Non-pigmented ciliary epithelial cell (primary cell): ENCODE measurements around the gene PCDHGA1.
A peak's percentile ranks its signal among the peaks of the same experiment; 100 is the strongest.
"Not testable (repeated sequence)": the region's sequence is repeated elsewhere in the genome, so short reads cannot be mapped to it uniquely, and the experiment has no call there.

ENCODE experiments used
- DNase-seq: peaks from one replicate; pipeline ENCODE4 v3.0.0-alpha.2; 2010; ENCODE audit warnings: low read depth

Gene PCDHGA1

DNA sequence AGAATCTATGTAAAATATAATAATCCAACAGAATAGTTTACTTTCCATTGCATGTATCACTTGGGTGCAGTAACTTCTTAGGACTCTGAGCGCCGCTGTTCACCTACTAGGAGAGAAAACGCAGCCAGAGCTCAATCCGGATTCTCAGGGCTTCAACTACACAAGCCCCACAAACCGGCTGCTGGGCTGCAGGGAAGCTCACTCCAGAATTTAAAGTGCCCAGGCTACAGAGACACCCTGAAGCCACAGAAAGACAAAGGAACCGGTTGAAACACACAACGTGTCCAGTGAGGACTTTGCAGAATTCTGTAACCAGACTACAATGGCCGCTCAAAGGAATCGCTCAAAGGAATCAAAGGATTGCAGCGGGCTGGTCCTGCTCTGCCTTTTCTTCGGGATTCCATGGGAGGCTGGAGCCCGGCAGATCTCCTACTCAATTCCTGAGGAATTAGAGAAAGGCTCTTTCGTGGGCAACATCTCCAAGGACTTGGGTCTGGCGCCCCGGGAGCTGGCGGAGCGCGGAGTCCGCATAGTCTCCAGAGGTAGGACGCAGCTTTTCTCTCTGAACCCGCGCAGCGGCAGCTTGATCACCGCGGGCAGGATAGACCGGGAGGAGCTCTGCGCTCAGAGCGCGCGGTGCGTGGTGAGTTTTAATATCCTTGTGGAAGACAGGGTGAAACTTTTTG, 82.7 kb downstream of the PCDHGA1 start, which contains the start of gene PCDHGA10:
PCDHGA10 (plus strand) TSS at position 134 of the 686 bp plus-strand sequence; CDS start at position 323, 189 bp downstream.
- no peak for DNase-seq

DNA sequence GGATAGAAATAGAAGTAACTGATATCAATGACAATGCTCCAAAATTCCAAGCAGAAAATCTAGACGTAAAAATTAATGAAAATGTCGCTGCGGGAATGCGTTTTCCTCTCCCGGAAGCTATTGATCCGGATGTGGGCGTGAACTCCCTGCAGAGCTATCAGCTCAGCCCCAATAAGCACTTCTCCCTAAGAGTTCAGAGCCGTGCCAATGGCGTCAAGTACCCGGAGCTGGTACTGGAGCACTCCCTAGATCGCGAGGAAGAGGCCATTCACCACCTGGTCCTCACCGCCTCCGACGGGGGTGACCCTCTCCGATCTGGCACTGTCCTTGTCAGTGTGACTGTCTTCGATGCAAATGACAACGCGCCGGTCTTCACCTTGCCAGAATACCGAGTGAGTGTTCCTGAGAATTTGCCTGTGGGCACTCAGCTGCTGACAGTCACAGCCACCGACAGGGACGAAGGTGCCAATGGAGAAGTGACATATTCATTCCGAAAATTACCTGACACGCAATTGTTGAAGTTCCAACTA, 83.3 kb downstream of the PCDHGA1 start:
- DNase-seq = no peak

DNA sequence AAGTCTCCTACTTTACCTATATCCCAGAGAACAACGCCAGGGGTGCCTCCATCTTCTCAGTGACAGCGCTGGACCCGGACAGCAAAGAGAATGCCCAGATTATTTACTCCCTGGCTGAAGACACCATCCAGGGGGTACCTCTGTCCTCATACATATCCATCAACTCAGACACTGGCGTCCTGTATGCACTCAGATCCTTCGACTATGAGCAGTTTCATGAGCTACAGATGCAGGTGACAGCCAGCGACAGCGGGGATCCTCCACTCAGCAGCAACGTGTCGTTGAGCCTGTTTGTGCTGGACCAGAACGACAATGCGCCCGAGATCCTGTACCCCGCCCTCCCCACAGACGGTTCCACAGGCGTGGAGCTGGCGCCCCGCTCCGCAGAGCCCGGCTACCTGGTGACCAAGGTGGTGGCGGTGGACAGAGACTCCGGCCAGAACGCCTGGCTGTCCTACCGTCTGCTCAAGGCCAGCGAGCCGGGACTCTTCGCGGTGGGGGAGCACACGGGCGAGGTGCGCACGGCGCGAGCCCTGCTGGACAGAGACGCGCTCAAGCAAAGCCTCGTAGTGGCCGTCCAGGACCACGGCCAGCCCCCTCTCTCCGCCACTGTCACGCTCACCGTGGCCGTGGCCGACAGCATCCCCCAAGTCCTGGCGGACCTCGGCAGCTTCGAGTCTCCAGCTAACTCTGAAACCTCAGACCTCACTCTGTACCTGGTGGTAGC, 84.4 kb downstream of the PCDHGA1 start:
- not testable (repeated sequence) for DNase-seq

DNA sequence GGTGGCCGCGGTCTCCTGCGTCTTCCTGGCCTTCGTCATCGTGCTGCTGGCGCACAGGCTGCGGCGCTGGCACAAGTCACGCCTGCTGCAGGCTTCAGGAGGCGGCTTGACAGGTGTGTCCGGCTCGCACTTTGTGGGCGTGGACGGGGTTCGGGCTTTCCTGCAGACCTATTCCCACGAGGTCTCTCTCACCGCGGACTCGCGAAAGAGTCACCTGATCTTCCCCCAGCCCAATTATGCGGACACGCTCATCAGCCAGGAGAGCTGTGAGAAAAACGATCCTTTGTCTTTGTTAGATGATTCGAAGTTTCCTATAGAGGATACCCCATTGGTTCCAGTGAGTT, 84.9 kb downstream of the PCDHGA1 start:
- not testable (repeated sequence) for DNase-seq

DNA sequence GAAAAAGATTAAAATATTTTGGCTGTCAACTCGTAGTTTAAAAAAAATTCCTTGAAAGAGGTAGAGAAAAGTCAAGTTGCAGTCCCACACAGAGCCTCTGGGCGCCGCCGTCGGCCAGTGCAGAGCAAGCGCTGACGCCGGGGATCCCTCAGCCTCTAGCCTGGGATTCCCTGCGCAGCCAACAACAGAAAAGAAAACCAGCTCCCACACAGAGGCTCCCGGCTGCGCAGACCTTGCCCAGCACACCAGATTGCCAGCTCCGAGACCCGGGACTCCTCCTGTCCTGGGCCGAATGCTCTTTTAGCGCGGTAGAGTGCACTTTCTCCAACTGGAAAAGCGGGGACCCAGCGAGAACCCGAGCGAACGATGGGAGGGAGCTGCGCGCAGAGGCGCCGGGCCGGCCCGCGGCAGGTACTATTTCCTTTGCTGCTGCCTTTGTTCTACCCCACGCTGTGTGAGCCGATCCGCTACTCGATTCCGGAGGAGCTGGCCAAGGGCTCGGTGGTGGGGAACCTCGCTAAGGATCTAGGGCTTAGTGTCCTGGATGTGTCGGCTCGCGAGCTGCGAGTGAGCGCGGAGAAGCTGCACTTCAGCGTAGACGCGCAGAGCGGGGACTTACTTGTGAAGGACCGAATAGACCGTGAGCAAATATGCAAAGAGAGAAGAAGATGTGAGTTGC, 87.3 kb downstream of the PCDHGA1 start, which contains the start of gene PCDHGB7:
PCDHGB7 (plus strand) TSS at position 184 of the 679 bp plus-strand sequence; CDS start at position 367, 183 bp downstream.
- DNase-seq = not testable (repeated sequence)

DNA sequence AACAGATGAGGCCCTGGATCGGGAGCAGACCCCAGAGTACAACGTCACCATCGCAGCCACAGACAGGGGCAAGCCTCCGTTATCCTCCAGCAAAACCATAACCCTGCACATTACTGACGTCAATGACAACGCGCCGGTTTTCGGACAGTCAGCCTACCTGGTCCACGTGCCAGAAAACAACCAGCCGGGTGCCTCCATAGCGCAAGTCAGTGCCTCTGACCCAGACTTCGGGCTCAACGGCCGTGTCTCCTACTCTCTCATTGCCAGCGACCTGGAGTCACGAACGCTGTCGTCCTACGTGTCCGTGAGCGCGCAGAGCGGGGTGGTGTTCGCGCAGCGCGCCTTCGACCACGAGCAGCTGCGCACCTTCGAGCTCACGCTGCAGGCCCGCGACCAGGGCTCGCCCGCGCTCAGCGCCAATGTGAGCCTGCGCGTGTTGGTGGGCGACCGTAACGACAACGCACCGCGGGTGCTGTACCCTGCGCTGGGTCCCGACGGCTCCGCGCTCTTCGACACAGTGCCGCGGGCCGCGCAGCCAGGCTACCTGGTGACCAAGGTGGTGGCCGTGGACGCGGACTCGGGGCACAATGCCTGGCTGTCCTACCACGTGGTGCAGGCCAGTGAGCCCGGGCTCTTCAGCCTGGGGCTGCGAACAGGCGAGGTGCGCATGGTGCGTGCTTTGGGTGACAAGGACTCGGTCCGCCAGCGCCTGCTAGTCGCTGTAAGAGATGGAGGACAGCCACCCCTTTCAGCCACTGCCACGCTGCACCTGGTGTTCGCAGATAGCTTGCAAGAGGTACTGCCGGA, 89.0 kb downstream of the PCDHGA1 start:
- no peak for DNase-seq

DNA sequence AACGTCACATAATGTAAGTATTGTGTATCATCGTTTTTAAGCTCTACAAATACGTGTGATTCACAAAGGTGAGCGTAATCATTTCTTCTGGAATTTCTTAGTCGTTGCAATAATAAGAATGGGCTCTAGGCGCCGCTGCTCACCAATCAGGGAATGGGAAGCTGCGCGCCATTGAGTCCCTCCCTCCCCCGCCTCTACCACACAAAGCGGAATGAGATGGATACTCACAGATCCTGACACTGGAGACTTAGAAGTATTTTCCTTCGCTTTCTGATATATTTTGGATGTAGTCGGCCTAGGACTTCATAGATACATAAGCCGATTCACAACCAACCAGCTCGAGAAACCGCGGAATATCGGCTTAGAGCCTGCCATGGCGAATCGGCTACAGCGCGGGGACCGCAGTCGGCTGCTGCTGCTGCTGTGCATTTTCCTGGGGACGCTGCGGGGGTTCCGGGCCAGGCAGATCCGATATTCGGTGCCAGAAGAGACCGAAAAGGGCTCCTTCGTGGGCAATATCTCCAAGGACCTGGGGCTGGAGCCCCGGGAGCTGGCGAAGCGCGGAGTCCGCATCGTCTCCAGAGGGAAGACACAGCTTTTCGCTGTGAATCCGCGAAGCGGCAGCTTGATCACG, 90.7 kb downstream of the PCDHGA1 start, which contains the start of gene PCDHGA11:
PCDHGA11 (plus strand) TSS at position 197 of the 634 bp plus-strand sequence; CDS start at position 374, 177 bp downstream.
- DNase-seq = no peak

DNA sequence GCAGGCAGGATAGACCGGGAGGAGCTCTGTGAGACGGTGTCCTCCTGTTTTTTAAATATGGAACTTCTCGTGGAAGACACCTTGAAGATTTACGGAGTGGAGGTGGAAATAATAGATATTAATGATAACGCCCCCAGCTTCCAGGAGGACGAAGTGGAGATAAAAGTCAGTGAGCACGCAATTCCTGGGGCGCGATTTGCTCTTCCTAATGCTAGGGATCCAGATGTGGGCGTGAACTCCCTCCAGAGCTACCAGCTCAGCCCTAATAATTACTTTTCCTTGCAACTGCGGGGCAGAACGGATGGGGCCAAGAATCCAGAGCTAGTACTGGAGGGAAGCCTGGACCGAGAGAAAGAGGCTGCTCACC, 91.2 kb downstream of the PCDHGA1 start:
- DNase-seq = no peak

DNA sequence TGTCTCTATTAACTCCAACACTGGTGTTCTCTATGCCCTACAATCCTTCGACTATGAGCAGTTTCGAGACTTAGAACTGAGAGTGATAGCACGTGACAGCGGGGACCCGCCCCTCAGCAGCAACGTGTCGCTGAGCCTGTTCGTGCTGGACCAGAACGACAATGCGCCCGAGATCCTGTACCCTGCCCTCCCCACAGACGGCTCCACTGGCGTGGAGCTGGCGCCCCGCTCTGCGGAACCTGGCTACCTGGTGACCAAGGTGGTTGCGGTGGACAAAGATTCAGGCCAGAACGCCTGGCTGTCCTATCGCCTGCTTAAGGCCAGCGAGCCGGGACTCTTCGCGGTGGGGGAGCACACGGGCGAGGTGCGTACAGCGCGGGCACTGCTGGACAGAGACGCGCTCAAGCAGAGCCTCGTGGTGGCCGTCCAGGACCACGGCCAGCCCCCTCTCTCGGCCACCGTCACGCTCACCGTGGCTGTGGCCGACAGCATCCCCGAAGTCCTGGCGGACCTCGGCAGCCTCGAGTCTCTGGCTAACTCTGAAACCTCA, 92.5 kb downstream of the PCDHGA1 start:
- no peak for DNase-seq

DNA sequence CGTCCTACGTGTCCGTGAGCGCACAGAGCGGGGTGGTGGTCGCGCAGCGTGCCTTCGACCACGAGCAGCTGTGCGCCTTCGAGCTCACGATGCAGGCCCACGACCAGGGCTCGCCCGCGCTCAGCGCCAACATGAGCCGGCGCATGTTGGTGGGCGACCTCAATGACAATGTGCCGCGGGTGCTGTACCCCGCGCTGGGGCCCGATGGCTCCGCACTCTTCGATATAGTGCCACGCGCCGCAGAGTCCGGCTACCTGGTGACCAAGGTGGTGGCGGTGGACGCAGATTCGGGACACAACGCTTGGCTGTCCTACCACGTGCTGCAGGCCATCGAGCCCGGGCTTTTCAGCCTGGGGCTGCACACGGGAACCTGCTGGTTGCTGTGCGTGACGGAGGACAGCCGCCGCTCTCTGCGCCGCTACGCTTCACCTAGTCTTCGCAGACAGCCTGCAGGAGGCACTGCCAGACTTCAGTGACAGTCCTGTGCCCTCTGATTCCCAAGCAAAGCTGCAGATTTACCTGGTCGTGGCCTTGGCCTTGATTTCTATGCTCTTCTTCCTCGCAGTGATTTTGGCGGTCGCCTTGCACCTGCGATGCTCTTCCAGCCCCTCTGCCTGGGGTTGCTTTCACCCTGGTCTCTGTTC, 97.6 kb downstream of the PCDHGA1 start:
- DNase-seq = no peak

DNA sequence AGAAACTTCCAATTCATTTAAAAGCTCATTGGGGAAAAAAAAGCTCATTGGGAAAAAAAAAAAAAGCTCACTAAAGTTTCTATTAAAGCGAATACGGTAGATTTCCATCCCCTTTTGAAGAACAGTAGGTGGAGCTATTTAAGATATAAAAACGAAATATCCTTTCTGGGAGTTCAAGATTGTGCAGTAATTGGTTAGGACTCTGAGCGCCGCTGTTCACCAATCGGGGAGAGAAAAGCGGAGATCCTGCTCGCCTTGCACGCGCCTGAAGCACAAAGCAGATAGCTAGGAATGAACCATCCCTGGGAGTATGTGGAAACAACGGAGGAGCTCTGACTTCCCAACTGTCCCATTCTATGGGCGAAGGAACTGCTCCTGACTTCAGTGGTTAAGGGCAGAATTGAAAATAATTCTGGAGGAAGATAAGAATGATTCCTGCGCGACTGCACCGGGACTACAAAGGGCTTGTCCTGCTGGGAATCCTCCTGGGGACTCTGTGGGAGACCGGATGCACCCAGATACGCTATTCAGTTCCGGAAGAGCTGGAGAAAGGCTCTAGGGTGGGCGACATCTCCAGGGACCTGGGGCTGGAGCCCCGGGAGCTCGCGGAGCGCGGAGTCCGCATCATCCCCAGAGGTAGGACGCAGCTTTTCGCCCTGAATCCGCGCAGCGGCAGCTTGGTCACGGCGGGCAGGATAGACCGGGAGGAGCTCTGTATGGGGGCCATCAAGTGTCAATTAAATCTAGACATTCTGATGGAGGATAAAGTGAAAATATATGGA, 100.2 kb downstream of the PCDHGA1 start, which contains the start of gene PCDHGA12:
PCDHGA12 (plus strand) TSS at position 176 of the 782 bp plus-strand sequence; CDS start at position 429, 253 bp downstream.
- peak; percentile 64 for DNase-seq

DNA sequence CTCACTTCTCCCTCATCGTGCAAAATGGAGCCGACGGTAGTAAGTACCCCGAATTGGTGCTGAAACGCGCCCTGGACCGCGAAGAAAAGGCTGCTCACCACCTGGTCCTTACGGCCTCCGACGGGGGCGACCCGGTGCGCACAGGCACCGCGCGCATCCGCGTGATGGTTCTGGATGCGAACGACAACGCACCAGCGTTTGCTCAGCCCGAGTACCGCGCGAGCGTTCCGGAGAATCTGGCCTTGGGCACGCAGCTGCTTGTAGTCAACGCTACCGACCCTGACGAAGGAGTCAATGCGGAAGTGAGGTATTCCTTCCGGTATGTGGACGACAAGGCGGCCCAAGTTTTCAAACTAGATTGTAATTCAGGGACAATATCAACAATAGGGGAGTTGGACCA, 101.0 kb downstream of the PCDHGA1 start:
- DNase-seq = no peak

DNA sequence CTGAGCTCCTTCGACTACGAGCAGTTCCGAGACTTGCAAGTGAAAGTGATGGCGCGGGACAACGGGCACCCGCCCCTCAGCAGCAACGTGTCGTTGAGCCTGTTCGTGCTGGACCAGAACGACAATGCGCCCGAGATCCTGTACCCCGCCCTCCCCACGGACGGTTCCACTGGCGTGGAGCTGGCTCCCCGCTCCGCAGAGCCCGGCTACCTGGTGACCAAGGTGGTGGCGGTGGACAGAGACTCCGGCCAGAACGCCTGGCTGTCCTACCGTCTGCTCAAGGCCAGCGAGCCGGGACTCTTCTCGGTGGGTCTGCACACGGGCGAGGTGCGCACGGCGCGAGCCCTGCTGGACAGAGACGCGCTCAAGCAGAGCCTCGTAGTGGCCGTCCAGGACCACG, 102.0 kb downstream of the PCDHGA1 start:
- not testable (repeated sequence) for DNase-seq

DNA sequence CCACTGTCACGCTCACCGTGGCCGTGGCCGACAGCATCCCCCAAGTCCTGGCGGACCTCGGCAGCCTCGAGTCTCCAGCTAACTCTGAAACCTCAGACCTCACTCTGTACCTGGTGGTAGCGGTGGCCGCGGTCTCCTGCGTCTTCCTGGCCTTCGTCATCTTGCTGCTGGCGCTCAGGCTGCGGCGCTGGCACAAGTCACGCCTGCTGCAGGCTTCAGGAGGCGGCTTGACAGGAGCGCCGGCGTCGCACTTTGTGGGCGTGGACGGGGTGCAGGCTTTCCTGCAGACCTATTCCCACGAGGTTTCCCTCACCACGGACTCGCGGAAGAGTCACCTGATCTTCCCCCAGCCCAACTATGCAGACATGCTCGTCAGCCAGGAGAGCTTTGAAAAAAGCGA, 102.4 kb downstream of the PCDHGA1 start:
- DNase-seq = not testable (repeated sequence)

DNA sequence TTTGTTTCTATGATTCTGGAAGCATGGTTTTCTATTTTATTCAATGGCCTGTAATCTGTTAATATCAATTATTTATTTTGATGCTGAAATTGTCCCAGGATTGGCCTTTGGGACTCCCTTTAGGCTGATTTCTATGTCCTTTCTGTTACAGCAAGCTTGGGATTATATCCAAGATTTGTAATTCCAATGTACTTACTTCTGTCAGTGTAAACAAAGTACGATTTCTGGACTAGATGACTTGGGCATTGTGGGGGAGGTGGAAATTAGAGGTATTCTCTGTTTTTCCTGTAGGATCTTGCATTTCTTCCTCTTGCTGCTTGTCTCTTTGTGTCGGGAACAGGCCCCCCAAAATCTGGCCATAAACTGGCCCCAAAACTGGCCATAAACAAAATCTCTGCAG, 103.7 kb downstream of the PCDHGA1 start:
- DNase-seq = no peak

DNA sequence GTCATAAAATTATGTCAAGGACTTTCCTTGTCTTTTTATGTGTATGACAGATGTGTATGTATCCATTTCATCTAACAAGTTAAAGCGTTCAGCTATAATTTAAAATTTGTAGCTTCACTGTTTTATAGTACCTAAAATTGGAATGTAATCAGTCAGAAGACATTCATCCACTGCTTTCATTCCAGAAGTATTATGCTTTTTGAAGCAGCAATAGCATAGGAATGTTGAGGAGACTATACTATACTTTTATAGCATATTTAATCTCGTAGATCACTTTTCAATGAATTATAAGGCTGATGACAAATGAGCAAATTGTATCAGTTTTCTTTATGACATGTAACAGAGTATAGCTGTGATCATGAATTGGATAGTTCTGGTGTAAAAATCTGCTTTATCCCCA, 106.9 kb downstream of the PCDHGA1 start:
- no peak for DNase-seq

DNA sequence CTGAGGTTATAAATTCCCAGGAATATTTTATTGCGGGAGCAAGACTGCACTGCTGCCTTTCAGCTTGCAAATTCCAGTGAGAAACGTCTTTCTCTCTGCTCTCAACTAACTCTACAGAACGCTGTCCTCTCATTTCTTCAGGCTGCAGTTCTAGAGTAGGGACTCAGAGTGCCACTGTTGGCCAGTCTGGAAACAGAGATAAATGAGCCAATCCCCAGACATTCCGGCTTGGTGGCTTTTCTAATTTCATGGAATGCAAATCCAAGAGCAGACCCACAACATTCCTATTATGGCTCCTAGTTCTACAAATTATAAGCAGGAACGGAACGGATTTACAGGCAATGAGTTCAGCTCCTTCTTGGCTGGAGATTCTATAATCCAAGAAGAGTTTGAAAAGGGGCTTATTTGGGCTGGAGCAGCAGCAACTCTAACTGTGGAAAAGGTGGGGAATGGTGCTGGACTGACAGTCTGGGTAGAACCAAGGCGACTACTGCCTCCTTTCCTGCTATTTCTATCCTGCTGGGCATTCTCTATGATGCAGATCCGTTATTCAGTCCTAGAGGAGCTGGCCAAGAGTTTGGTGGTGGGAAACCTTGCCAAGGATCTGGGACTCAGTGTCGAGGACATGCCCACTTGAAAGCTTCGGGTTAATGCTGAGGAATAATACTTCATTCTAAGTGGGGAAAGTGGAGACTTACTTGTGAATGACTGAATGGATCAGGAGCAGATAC, 109.3 kb downstream of the PCDHGA1 start:
- DNase-seq = no peak

DNA sequence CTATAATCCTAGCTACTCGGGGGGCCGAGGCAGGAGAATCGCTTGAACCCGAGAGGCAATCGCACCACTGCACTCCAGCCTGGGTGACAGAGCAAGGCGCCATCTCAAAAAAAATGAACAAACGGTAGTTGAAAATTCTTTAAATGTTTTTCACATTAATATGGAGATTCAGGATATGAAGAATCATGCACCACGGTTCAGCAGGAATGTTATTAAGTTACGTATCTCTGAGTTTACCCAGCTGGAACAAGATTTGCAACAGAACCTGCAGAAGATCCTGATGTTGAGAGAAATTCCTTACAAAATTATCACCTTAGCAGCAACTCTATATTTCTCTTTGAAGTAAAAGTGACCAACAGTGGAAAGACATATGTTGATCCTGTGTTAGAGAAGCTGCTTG, 110.0 kb downstream of the PCDHGA1 start:
- no peak for DNase-seq
